ENCODE measurements around the gene CRACDL.

Gene CRACDL

GRCh38 chr2:98801921-98802321, 134.1 kb downstream of the CRACDL start:
- FAIRE-seq: no peak
- TF ChIP-seq TAF1 (IDR thresholded peaks at IDR 0.05; ENCODE audit: borderline replicate concordance, low read depth, low read length): no peak
- no peak for TF ChIP-seq POLR2A (IDR thresholded peaks at IDR 0.05; ENCODE audit: low read depth, low read length)
- no peak for TF ChIP-seq POLR2AphosphoS5 (IDR thresholded peaks at IDR 0.05; ENCODE audit: low read depth, low read length)

GRCh38 chr2:98801286-98801685, 134.7 kb downstream of the CRACDL start:
- no peak for TF ChIP-seq TAF1 (IDR thresholded peaks at IDR 0.05; ENCODE audit: borderline replicate concordance, low read depth, low read length)
- no peak for TF ChIP-seq POLR2AphosphoS5 (IDR thresholded peaks at IDR 0.05; ENCODE audit: low read depth, low read length)
- TF ChIP-seq POLR2A (IDR thresholded peaks at IDR 0.05; ENCODE audit: low read depth, low read length): no peak
- FAIRE-seq: no peak

More at GRCh38 chr2:98801921-98802321, 134.1 kb downstream of the CRACDL start:
- DNase-seq (ENCODE audit: insufficient read length): no peak

DNA sequence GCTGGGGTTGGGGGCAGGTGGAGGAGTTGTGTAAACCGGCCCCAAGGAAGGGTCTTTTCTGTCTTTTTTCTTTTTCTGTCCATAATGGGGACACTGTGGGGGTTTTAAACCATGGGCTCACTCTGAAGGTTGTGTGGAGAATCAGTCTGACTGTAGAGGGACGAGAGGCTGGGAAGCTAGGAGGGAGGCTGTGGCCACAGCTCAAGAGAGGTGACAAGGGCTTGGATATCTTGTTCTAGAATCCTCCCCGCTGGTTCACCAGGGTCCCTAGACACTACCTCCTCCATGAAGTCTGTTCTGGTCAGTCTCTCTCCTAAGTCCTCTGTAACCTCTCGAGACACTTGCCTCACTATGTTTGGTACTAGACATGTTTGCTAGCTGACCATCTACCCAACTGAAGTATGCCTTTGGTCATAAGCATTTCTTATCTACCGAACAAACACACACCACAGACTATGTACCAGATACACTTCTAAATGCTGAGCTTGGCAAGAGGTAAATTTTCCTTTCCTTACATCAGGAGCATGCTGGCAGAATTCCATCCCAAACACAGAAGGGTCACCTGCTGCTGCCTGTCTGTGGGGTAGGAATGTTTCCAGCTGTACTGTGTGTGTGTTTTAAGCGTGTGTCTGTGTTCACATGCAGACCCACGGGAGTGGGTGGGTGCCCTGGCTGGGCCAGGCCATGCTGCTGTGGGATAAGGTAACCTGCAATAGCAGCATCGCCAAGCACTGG, 135.5 kb downstream of the CRACDL start:
- no peak for DNase-seq (ENCODE audit: insufficient read length)
- FAIRE-seq: no peak
- TF ChIP-seq POLR2AphosphoS5 (IDR thresholded peaks at IDR 0.05; ENCODE audit: low read depth, low read length) (no peak), POLR2A (IDR thresholded peaks at IDR 0.05; ENCODE audit: low read depth, low read length) (no peak), TAF1 (IDR thresholded peaks at IDR 0.05; ENCODE audit: borderline replicate concordance, low read depth, low read length) (no peak)

More at GRCh38 chr2:98801286-98801685, 134.7 kb downstream of the CRACDL start:
- no peak for DNase-seq (ENCODE audit: insufficient read length)

DNA sequence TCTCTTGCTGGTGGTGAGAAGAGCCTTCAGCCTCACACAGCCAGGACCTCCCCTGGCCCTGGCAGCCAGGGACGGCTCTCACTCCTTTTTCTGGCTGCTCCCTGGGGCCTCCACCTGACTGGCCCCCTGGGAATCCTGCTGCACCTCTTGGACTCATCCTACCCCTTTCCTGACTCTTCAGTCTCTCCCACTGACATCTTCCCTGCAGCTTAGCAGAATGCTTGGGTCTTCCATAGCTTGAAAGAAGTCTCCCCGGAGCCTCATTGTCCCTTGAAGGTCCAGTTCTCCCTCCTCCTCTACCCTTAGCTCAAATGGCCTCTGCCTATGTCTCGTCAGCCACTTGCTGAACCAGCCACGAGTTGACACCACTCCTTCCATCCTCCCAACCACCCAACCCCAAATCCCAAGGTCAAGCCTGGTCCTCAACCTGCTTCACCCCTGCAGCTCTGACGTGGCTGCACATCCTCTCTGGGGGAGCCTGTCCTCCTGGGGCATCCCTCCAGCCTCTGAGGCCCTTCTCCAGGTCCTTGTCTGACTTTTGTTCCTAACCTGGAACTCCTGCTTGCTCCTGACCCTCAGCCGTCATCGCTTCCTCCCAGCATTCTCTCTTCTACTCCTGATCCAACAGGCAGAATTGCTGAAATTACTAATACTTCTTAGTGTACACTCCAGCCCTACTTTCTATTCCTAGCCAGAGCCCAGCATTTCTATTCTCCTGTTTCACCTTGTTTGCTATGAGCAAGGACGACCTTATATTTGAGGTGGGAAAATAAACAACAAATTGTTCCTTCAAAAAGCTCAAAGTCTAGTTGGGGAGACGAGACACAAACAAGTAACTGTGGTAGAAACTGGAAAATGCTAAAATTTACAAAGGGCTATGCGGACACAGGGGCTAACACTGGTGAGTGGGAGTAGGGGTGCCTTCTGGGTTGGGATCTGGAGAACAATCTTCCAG, 136.4 kb downstream of the CRACDL start:
- TF ChIP-seq TAF1 (IDR thresholded peaks at IDR 0.05; ENCODE audit: borderline replicate concordance, low read depth, low read length) (no peak), POLR2AphosphoS5 (IDR thresholded peaks at IDR 0.05; ENCODE audit: low read depth, low read length) (no peak), POLR2A (IDR thresholded peaks at IDR 0.05; ENCODE audit: low read depth, low read length) (no peak)
- DNase-seq (ENCODE audit: insufficient read length): no peak
- no peak for FAIRE-seq

- FAIRE-seq (no peak), DNase-seq (ENCODE audit: insufficient read length) (no peak)
- TF ChIP-seq TAF1 (IDR thresholded peaks at IDR 0.05; ENCODE audit: borderline replicate concordance, low read depth, low read length) (no peak), POLR2AphosphoS5 (IDR thresholded peaks at IDR 0.05; ENCODE audit: low read depth, low read length) (no peak), POLR2A (IDR thresholded peaks at IDR 0.05; ENCODE audit: low read depth, low read length) (no peak)
These were observed 139.1 kb downstream of the CRACDL start for GRCh38 chr2:98796775-98797544.

DNA sequence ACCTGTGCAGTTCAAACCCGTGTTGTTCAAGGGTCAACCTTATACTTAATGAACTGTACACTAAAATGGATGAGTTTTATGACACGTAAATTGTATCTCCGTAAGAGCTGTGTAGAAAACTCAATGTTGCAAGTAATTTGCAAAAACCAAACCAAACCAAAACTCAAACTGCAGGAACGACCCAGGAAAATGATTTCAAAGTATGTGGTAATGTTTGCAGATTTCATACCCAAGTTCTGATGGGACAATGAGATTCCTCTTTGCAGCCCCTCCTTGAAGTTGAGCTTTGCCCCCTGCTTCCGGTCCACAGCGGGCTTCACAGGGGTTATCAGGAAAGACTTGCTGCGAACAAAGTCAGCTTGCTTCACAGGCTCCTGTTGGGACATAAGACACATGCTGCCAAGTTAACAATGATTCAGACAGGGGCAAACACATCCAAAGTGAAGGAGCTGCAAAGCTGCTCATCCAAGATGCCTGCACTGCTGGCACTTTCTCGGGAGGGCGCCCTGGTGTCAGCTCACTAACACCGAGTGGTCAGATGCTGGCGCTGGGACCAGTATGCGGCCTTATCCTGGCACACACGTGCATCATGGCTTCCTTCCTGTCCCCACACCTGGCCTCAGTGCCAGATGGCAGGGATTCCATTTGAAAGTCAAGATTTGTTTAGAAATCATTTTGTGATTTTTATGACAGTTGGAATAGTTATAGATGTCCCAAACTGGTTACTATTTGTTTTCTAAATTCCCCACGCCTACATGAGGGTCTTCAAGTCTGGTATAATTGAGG, 139.9 kb downstream of the CRACDL start:
- no peak for TF ChIP-seq POLR2AphosphoS5 (IDR thresholded peaks at IDR 0.05; ENCODE audit: low read depth, low read length)
- FAIRE-seq: no peak
- DNase-seq (ENCODE audit: insufficient read length): no peak

GRCh38 chr2:98793897-98794830, 141.9 kb downstream of the CRACDL start:
- DNase-seq (ENCODE audit: insufficient read length): no peak
- no peak for FAIRE-seq
- no peak for TF ChIP-seq TAF1 (IDR thresholded peaks at IDR 0.05; ENCODE audit: borderline replicate concordance, low read depth, low read length)
- no peak for TF ChIP-seq POLR2A (IDR thresholded peaks at IDR 0.05; ENCODE audit: low read depth, low read length)
- no peak for TF ChIP-seq POLR2AphosphoS5 (IDR thresholded peaks at IDR 0.05; ENCODE audit: low read depth, low read length)

- FAIRE-seq (no peak), DNase-seq (ENCODE audit: insufficient read length) (no peak)
- TF ChIP-seq TAF1 (IDR thresholded peaks at IDR 0.05; ENCODE audit: borderline replicate concordance, low read depth, low read length) (no peak), POLR2AphosphoS5 (IDR thresholded peaks at IDR 0.05; ENCODE audit: low read depth, low read length) (no peak), POLR2A (IDR thresholded peaks at IDR 0.05; ENCODE audit: low read depth, low read length) (no peak)
These were observed 142.8 kb downstream of the CRACDL start for GRCh38 chr2:98793275-98793674.

DNA sequence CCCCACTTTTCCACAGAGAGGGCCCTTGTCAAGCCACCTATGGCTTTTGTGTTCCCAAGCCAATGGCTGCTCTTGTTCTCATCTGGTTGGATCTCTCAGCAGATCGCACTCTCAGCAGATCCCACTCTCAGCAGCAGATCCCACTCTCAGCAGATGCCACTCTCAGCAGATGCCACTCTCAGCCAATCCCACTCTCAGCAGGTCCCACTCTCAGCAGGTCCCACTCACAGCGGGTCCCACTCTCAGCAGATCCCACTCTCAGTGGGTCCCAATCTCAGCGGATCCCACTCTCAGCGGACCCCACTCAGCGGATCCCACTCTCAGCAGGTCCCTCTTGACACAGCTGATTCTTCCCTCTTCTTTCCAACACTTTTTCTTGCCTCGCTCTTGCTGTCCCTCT, 145.8 kb downstream of the CRACDL start:
- DNase-seq (ENCODE audit: insufficient read length): no peak
- TF ChIP-seq POLR2A (IDR thresholded peaks at IDR 0.05; ENCODE audit: low read depth, low read length) (no peak), TAF1 (IDR thresholded peaks at IDR 0.05; ENCODE audit: borderline replicate concordance, low read depth, low read length) (no peak), POLR2AphosphoS5 (IDR thresholded peaks at IDR 0.05; ENCODE audit: low read depth, low read length) (no peak)
- no peak for FAIRE-seq

DNA sequence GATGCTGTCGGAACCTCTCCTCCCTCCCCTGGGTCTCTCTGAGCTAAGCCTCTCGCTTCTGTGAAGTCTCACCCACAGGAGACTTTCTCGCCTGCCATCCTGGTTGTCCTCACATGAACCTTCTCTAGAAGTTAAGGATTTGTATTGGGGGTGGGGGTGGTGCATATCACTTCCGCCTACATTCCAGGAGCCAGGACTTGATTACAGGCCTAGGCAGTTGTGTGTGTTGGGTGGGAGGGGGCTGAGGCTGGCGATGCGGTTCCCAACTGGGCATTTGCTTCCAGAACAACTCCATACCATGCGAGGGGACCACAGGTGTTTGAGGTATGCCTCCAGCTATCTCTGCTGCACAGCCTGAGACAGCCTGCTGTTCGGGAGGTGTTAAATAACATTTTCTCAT, 148.3 kb downstream of the CRACDL start:
- no peak for FAIRE-seq
- DNase-seq (ENCODE audit: insufficient read length): no peak
- TF ChIP-seq POLR2AphosphoS5 (IDR thresholded peaks at IDR 0.05; ENCODE audit: low read depth, low read length) (no peak), POLR2A (IDR thresholded peaks at IDR 0.05; ENCODE audit: low read depth, low read length) (no peak), TAF1 (IDR thresholded peaks at IDR 0.05; ENCODE audit: borderline replicate concordance, low read depth, low read length) (no peak)

Measured in GM12892 (cell line).